Skeletal muscle satellite cell (primary cell): ENCODE results near the gene FOXR1. TPM values are rescaled to one million over a fixed set of nuclear protein-coding genes. Genes with fewer than 3 reads are reported as not detected.

Experiments
- H3K27me3 ChIP-seq: 2 replicates; pipeline ENCODE4 v1.7.0; 2013; ENCODE audit warnings: low read length; ENCODE audit not compliant: control insufficient read depth, insufficient read depth
- H3K36me3 ChIP-seq: 2 replicates; pipeline ENCODE4 v1.7.0; 2013; ENCODE audit warnings: mild to moderate bottlenecking, control low read depth, low read length; ENCODE audit not compliant: insufficient read depth
- H3K4me1 ChIP-seq: 2 replicates; pipeline ENCODE4 v1.7.0; 2013; ENCODE audit warnings: low read length; ENCODE audit not compliant: control insufficient read depth, insufficient read depth
- H3K4me2 ChIP-seq: 2 replicates; pipeline ENCODE4 v1.7.0; 2013; ENCODE audit warnings: mild to moderate bottlenecking, low read length
- H3K4me3 ChIP-seq: 2 replicates; pipeline ENCODE4 v1.7.0; 2013; ENCODE audit warnings: low read length
- H3K9ac ChIP-seq: 2 replicates; pipeline ENCODE4 v1.7.0; 2013; ENCODE audit warnings: mild to moderate bottlenecking, low read depth, low read length, moderate library complexity
- H3K9me3 ChIP-seq: replicated peaks from 2 replicates; pipeline ENCODE4 v1.7.0; 2013; ENCODE audit warnings: mild to moderate bottlenecking, control low read depth, low read length
- total RNA-seq: library from RNA; depleted of rRNA; stranded (reverse); fragments of >200 nt; gene quantifications from 2 replicates; pipeline ENCODE4 v1.2.3, GENCODE V29; 2012; rRNA removed

Gene FOXR1
- total RNA-seq, result not detected in 2 replicates

GRCh38 chr11:118971646-118972045, at the start of gene FOXR1:
Gene FOXR1, plus strand, starts transcription at chr11:118971761. Its CDS starts 171 bp downstream, at chr11:118971932.
- no peak within 1 kb of the TSS for H3K4me2 ChIP-seq
- no peak within 1 kb of the TSS for H3K9ac ChIP-seq
- no peaks in the 10 kb centered on the region for H3K9me3 ChIP-seq
- peaks cover 25% of the 10 kb centered on the region for H3K27me3 ChIP-seq
- H3K36me3 ChIP-seq, result no peaks in the 10 kb centered on the region
- no peak within 1 kb of the TSS for H3K4me3 ChIP-seq
- no peaks in the 10 kb centered on the region for H3K4me1 ChIP-seq

- H3K4me3 ChIP-seq, result peak overlapping the region; percentile 94
- H3K9ac ChIP-seq, result peak overlapping the region; percentile 92
- H3K36me3 ChIP-seq, result no peaks in the 10 kb centered on the region
- peak overlapping the region; percentile 91 for H3K4me2 ChIP-seq
- H3K27me3 ChIP-seq, result no peaks in the 10 kb centered on the region
- H3K4me1 ChIP-seq, result peaks cover 72% of the 10 kb centered on the region
- H3K9me3 ChIP-seq, result no peaks in the 10 kb centered on the region
Observed at GRCh38 chr11:118921929-118922744, 49.4 kb upstream of the FOXR1 start.

- peak overlapping the region; percentile 94 for H3K4me3 ChIP-seq
- no peaks in the 10 kb centered on the region for H3K9me3 ChIP-seq
- peak overlapping the region; percentile 91 for H3K4me2 ChIP-seq
- H3K36me3 ChIP-seq, result no peaks in the 10 kb centered on the region
- peak overlapping the region; percentile 92 for H3K9ac ChIP-seq
- H3K27me3 ChIP-seq, result no peaks in the 10 kb centered on the region
- H3K4me1 ChIP-seq, result peaks cover 69% of the 10 kb centered on the region
Observed at GRCh38 chr11:118922745-118923627, 48.6 kb upstream of the FOXR1 start.

GRCh38 chr11:118923721-118924587, 47.6 kb upstream of the FOXR1 start:
- Histone ChIP-seq H3K9me3 (no peaks in the 10 kb centered on the region), H3K27me3 (no peaks in the 10 kb centered on the region), H3K4me3 (peak overlapping the region; percentile 94), H3K4me1 (peaks cover 65% of the 10 kb centered on the region), H3K36me3 (no peaks in the 10 kb centered on the region), H3K4me2 (peak overlapping the region; percentile 91), H3K9ac (peak overlapping the region; percentile 92)

- H3K4me2 ChIP-seq, result peak overlapping the region; percentile 91
- no peaks in the 10 kb centered on the region for H3K9me3 ChIP-seq
- peaks cover 57% of the 10 kb centered on the region for H3K4me1 ChIP-seq
- H3K4me3 ChIP-seq, result peak overlapping the region; percentile 94
- peak overlapping the region; percentile 92 for H3K9ac ChIP-seq
- H3K27me3 ChIP-seq, result no peaks in the 10 kb centered on the region
- no peaks in the 10 kb centered on the region for H3K36me3 ChIP-seq
Observed at GRCh38 chr11:118924591-118925585, 46.7 kb upstream of the FOXR1 start.

GRCh38 chr11:118927554-118928100, 43.9 kb upstream of the FOXR1 start:
- H3K9ac ChIP-seq, result peak overlapping the region; percentile 6
- H3K4me1 ChIP-seq, result peaks cover 33% of the 10 kb centered on the region

GRCh38 chr11:118928101-118928869, 43.3 kb upstream of the FOXR1 start:
- Histone ChIP-seq H3K9me3 (no peaks in the 10 kb centered on the region), H3K27me3 (peaks cover 11% of the 10 kb centered on the region), H3K4me3 (peak overlapping the region; percentile 91), H3K4me2 (peak overlapping the region; percentile 99), H3K36me3 (no peaks in the 10 kb centered on the region), H3K9ac (peak overlapping the region; percentile 60), H3K4me1 (peaks cover 26% of the 10 kb centered on the region)

More at GRCh38 chr11:118927554-118928100, 43.9 kb upstream of the FOXR1 start:
- no peaks in the 10 kb centered on the region for H3K9me3 ChIP-seq
- H3K27me3 ChIP-seq, result peaks cover 11% of the 10 kb centered on the region
- peak overlapping the region; percentile 91 for H3K4me3 ChIP-seq
- H3K36me3 ChIP-seq, result no peaks in the 10 kb centered on the region
- peak overlapping the region; percentile 99 for H3K4me2 ChIP-seq

- Histone ChIP-seq H3K4me1 (peaks cover 20% of the 10 kb centered on the region), H3K27me3 (peaks cover 11% of the 10 kb centered on the region), H3K36me3 (no peaks in the 10 kb centered on the region), H3K9ac (peak overlapping the region; percentile 60), H3K9me3 (no peaks in the 10 kb centered on the region), H3K4me3 (peak overlapping the region; percentile 91), H3K4me2 (peak overlapping the region; percentile 99)
Observed at GRCh38 chr11:118928870-118929500, 42.6 kb upstream of the FOXR1 start.

GRCh38 chr11:118929501-118930093, 42.0 kb upstream of the FOXR1 start:
- Histone ChIP-seq H3K27me3 (peaks cover 11% of the 10 kb centered on the region), H3K36me3 (no peaks in the 10 kb centered on the region), H3K4me1 (peaks cover 20% of the 10 kb centered on the region), H3K9me3 (no peaks in the 10 kb centered on the region), H3K4me3 (peak overlapping the region; percentile 91), H3K4me2 (peak overlapping the region; percentile 99), H3K9ac (peak overlapping the region; percentile 29)
